ENCODE measurements around the gene KRTAP29-1.

- TF ChIP-seq CTCF (IDR thresholded peaks at IDR 0.05) = no peak
- no peak for TF ChIP-seq POLR2A (IDR thresholded peaks at IDR 0.05)
- no peak for TF ChIP-seq EP300 (IDR thresholded peaks at IDR 0.05)
Measured at GRCh38 chr17:41324180-41325075, 21.8 kb upstream of the KRTAP29-1 start.

Data from sigmoid colon (tissue), 4 donors.